Activated naive CD8-positive, alpha-beta T cell treated with anti-CD3 and anti-CD28 coated beads for 36 hours (primary cell): ENCODE data around the gene ALK. TPM values are rescaled to one million over a fixed set of nuclear protein-coding genes. Genes with fewer than 3 reads are reported as not detected.
"Not testable (repeated sequence)": the region's sequence is repeated elsewhere in the genome, so short reads cannot be mapped to it uniquely, and the experiment has no call there.

Source experiments
- DNase-seq: peaks from one replicate; pipeline ENCODE4 v3.0.0; 2021
- H3K27ac Mint-ChIP-seq: one replicate; pipeline ENCODE4 v1.8.0; 2022; ENCODE audit warnings: mild to moderate bottlenecking, moderate library complexity, mixed read lengths
- H3K27me3 Mint-ChIP-seq: one replicate; pipeline ENCODE4 v1.8.0; 2022; ENCODE audit warnings: mild to moderate bottlenecking, mixed read lengths
- H3K36me3 Mint-ChIP-seq: one replicate; pipeline ENCODE4 v1.8.0; 2021; ENCODE audit warnings: mild to moderate bottlenecking, mixed read lengths
- H3K4me1 Mint-ChIP-seq: one replicate; pipeline ENCODE4 v1.8.0; 2021; ENCODE audit warnings: mixed read lengths
- H3K4me3 Mint-ChIP-seq: one replicate; pipeline ENCODE4 v1.8.0; 2022; ENCODE audit warnings: mild to moderate bottlenecking, moderate library complexity, mixed read lengths
- H3K9me3 Mint-ChIP-seq: one replicate; pipeline ENCODE4 v1.8.0; 2022; ENCODE audit warnings: mixed read lengths
- total RNA-seq, 2 experiments: library from RNA; stranded (reverse); gene quantifications; one replicate each; pipeline ENCODE4 v1.2.3, GENCODE V29; 2021

The ALK gene
- total RNA-seq, 2 experiments from 2014 or later: not detected

GRCh38 chr2:29750463-29750862 lies 170.9 kb downstream of the ALK start:
- H3K4me1 Mint-ChIP-seq, DNase-seq, H3K4me3 Mint-ChIP-seq, H3K9me3 Mint-ChIP-seq, H3K36me3 Mint-ChIP-seq, H3K27ac Mint-ChIP-seq, H3K27me3 Mint-ChIP-seq: not testable (repeated sequence)

DNA sequence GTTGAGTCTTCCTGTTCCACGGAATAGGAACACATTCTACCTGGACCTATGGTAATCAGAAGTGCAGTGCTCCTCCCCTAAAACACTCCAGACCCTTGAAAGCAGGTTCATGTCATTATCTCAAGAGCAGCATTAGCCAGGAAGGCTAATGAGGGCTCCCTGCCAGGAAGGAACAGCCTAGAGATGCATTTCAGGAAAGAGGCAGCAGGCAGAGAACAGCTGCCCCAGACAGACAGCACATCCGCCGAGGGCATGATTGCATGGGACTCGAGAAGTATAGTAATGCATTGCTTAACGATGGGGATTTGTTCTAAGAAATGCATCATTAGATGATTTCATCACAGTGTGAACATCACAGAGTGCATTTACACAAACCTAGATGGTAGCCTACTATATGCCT lies 171.5 kb downstream of the ALK start:
- Mint-ChIP-seq H3K4me1 (no peaks in the 10 kb centered on the region), H3K4me3 (no peak overlapping the region), H3K36me3 (no peaks in the 10 kb centered on the region), H3K27me3 (peaks cover 10% of the 10 kb centered on the region), H3K9me3 (no peaks in the 10 kb centered on the region), H3K27ac (no peak overlapping the region)
- no peak for DNase-seq

- Mint-ChIP-seq H3K27me3 (peaks cover 10% of the 10 kb centered on the region), H3K4me3 (no peak overlapping the region), H3K4me1 (no peaks in the 10 kb centered on the region), H3K27ac (no peak overlapping the region), H3K36me3 (no peaks in the 10 kb centered on the region), H3K9me3 (no peaks in the 10 kb centered on the region)
- no peak for DNase-seq
Measured at GRCh38 chr2:29749041-29749440, 172.3 kb downstream of the ALK start.

DNA sequence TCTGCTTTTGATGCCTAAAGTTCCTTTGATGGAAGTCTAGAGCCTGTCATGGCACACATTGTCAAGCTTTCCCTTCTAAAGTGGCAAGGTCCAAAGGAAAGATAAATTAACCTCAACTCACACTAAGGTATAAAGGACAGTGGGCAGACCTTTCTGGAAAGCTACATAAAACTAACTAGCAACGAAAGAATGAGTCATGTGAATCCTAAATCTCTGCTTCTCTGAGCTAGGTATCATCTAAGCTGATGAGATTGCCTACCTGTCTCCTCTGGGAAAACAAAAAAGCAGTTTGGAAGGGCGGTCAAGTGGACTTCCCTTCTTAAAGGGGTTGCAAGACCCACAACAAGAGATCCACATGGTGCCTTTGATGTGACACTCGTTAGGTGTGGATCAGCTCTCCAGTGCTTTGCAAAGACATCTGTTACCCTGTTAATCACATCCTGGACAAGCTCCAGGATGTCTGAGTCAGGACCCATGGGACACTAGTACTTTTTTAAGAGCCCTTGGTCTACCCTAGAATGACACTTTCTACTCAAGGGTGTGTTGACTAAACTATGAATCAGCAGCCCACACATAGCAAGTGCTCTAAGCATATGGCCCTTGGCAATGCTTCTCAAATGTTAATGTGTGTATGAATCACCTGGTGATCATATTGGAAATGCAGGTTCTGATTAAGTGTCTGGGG lies 173.5 kb downstream of the ALK start:
- Mint-ChIP-seq H3K4me3 (no peak overlapping the region), H3K9me3 (no peaks in the 10 kb centered on the region)

GRCh38 chr2:29744976-29745375 lies 176.4 kb downstream of the ALK start:
- Mint-ChIP-seq H3K4me1 (no peaks in the 10 kb centered on the region), H3K36me3 (no peaks in the 10 kb centered on the region), H3K9me3 (no peaks in the 10 kb centered on the region), H3K4me3 (no peak overlapping the region), H3K27ac (no peak overlapping the region), H3K27me3 (peaks cover 10% of the 10 kb centered on the region)
- no peak for DNase-seq

More for the DNA sequence above, 173.5 kb downstream of the ALK start:
- no peak for DNase-seq
- Mint-ChIP-seq H3K4me1 (no peaks in the 10 kb centered on the region), H3K36me3 (no peaks in the 10 kb centered on the region), H3K27ac (no peak overlapping the region), H3K27me3 (peaks cover 10% of the 10 kb centered on the region)

DNA sequence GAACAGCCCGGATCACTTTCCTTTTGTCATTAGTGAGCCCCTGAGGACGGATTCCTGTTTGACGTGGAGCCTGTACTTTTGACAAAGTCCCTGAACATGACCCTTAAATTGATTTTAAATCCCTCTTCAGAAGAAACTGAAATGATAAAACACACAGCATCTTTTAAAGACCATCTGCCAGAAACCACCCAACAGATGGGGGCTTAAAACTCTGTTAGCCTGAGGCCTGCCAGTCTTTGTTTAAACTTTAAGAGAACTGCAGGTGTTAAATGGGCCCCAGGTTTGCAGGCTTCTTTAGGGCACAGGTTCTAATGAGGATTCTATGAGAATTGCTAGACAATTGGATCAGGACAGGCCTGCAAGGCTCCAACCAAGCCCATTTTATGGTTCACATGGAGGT lies 177.9 kb downstream of the ALK start:
- Mint-ChIP-seq H3K9me3 (no peaks in the 10 kb centered on the region), H3K27ac (no peak overlapping the region), H3K4me1 (no peaks in the 10 kb centered on the region), H3K4me3 (no peak overlapping the region), H3K36me3 (no peaks in the 10 kb centered on the region), H3K27me3 (peaks cover 10% of the 10 kb centered on the region)
- no peak for DNase-seq

DNA sequence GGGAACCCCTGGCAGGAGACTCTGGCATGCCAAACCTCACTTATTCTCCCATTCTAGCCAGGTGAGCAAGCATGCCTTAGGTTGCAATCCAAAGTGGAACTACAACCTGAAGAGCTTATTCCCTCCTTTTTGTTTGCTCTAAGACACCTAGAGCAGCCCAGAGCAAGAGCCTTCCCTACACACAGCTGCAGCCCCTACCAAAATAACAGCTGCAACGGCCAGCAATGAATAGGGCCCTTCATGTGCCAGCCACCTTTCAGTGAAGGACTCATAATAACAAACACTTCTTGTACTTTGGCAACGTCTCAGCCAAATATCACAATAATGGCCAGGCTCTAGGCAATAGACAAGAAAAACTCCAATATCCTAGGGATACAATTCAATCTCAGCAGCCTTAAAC lies 178.7 kb downstream of the ALK start:
- no peak for DNase-seq
- H3K27me3 Mint-ChIP-seq: peaks cover 10% of the 10 kb centered on the region
- H3K4me3 Mint-ChIP-seq: no peak overlapping the region
- no peaks in the 10 kb centered on the region for H3K9me3 Mint-ChIP-seq
- H3K27ac Mint-ChIP-seq: no peak overlapping the region
- H3K36me3 Mint-ChIP-seq: no peaks in the 10 kb centered on the region
- H3K4me1 Mint-ChIP-seq: no peaks in the 10 kb centered on the region

GRCh38 chr2:29741132-29741531 lies 180.3 kb downstream of the ALK start:
- no peaks in the 10 kb centered on the region for H3K9me3 Mint-ChIP-seq
- H3K27me3 Mint-ChIP-seq: peaks cover 3% of the 10 kb centered on the region
- H3K36me3 Mint-ChIP-seq: no peaks in the 10 kb centered on the region
- no peak overlapping the region for H3K27ac Mint-ChIP-seq
- no peak for DNase-seq
- no peaks in the 10 kb centered on the region for H3K4me1 Mint-ChIP-seq
- H3K4me3 Mint-ChIP-seq: no peak overlapping the region

- DNase-seq: no peak
- H3K9me3 Mint-ChIP-seq: no peaks in the 10 kb centered on the region
- no peak overlapping the region for H3K4me3 Mint-ChIP-seq
- no peak overlapping the region for H3K27ac Mint-ChIP-seq
- peaks cover 2% of the 10 kb centered on the region for H3K4me1 Mint-ChIP-seq
- H3K36me3 Mint-ChIP-seq: no peaks in the 10 kb centered on the region
- H3K27me3 Mint-ChIP-seq: peaks cover 5% of the 10 kb centered on the region
Measured at GRCh38 chr2:29733965-29734364, 187.4 kb downstream of the ALK start.

- Mint-ChIP-seq H3K9me3 (no peaks in the 10 kb centered on the region), H3K27ac (no peak overlapping the region), H3K4me3 (no peak overlapping the region), H3K36me3 (no peaks in the 10 kb centered on the region), H3K27me3 (peaks cover 5% of the 10 kb centered on the region), H3K4me1 (peaks cover 2% of the 10 kb centered on the region)
- DNase-seq: no peak
Measured at GRCh38 chr2:29733213-29733612, 188.2 kb downstream of the ALK start.

DNA sequence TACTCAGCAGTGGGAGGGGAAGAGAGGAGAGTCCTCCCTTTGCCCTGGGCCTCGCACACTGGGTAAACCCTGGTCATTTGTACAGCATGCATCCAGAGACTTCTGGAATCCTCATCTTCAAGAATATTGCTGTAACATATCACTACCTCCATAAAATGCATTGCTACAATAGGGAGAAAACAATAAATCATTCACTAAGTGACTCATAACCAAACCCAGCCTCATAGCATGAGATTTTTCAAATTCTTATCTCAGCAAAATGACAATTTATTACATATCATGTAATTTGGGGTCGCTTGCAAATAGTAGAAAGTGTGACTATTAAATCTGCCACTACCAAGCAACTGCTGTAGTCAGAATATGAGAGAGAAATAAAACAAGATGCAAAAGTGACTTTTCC lies 189.4 kb downstream of the ALK start:
- H3K27me3 Mint-ChIP-seq: peaks cover 5% of the 10 kb centered on the region
- no peak overlapping the region for H3K4me3 Mint-ChIP-seq
- H3K4me1 Mint-ChIP-seq: peaks cover 2% of the 10 kb centered on the region
- H3K9me3 Mint-ChIP-seq: no peaks in the 10 kb centered on the region
- DNase-seq: no peak
- no peak overlapping the region for H3K27ac Mint-ChIP-seq
- no peaks in the 10 kb centered on the region for H3K36me3 Mint-ChIP-seq

- Mint-ChIP-seq H3K27me3 (peaks cover 5% of the 10 kb centered on the region), H3K4me1 (peaks cover 2% of the 10 kb centered on the region), H3K4me3 (no peak overlapping the region), H3K9me3 (no peaks in the 10 kb centered on the region), H3K36me3 (no peaks in the 10 kb centered on the region), H3K27ac (no peak overlapping the region)
- no peak for DNase-seq
Measured at GRCh38 chr2:29729932-29730331, 191.5 kb downstream of the ALK start.

DNA sequence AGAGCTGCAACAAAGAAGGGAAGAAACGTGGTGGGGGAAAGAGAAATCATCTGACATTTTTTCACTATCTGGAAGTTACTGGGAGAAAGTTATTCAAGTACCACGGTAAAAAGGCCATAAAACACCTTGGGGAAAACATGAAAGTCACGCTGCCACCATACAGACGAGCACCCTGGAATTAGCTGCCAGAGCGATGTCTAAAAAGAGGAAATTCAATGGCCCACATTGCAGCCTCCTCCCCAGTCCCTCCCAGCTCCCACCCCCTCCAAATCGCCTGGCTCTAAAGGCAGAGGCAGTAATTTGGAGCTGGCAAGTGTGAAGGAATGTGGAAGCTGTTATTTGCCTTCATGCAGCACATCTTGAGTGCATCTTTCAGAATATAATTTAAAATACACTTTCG lies 192.0 kb downstream of the ALK start:
- Mint-ChIP-seq H3K27ac (no peak overlapping the region), H3K4me1 (peaks cover 2% of the 10 kb centered on the region), H3K36me3 (no peaks in the 10 kb centered on the region), H3K27me3 (peaks cover 5% of the 10 kb centered on the region), H3K4me3 (no peak overlapping the region), H3K9me3 (no peaks in the 10 kb centered on the region)
- no peak for DNase-seq

- Mint-ChIP-seq H3K4me1 (peaks cover 2% of the 10 kb centered on the region), H3K9me3 (no peaks in the 10 kb centered on the region), H3K27me3 (peaks cover 5% of the 10 kb centered on the region), H3K27ac (no peak overlapping the region), H3K36me3 (no peaks in the 10 kb centered on the region), H3K4me3 (no peak overlapping the region)
- no peak for DNase-seq
Measured at GRCh38 chr2:29726976-29727375, 194.4 kb downstream of the ALK start.

DNA sequence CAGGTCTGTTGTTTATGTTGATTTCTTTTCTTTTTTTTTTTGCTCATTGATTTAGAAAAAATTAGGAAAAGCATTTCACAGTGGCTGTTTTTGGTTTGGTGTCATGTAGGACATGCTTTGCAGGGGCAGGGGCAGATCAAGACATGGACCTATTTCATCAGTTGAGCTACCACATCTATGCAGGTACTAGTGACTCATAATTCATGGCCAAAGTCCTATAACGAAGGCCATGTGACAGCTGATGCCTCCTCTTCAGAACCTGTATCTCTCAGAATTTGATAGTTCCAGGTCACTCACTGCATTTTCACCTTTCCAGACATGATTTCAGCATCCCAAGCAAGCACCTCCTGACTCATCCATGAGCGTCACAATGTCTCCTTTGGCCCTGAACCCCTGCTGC lies 195.8 kb downstream of the ALK start:
- Mint-ChIP-seq H3K36me3 (no peaks in the 10 kb centered on the region), H3K4me3 (no peak overlapping the region), H3K27ac (no peak overlapping the region), H3K9me3 (no peaks in the 10 kb centered on the region), H3K4me1 (peaks cover 2% of the 10 kb centered on the region), H3K27me3 (peaks cover 5% of the 10 kb centered on the region)
- DNase-seq: no peak

GRCh38 chr2:29724282-29724681 lies 197.1 kb downstream of the ALK start:
- no peak for DNase-seq
- Mint-ChIP-seq H3K27ac (no peak overlapping the region), H3K4me3 (no peak overlapping the region), H3K4me1 (peaks cover 1% of the 10 kb centered on the region), H3K27me3 (peaks cover 3% of the 10 kb centered on the region), H3K36me3 (no peaks in the 10 kb centered on the region), H3K9me3 (no peaks in the 10 kb centered on the region)
